HCT116 (cell line): ENCODE data around the gene RFC1. TPM values are rescaled to one million over a fixed set of nuclear protein-coding genes. Genes with fewer than 3 reads are reported as not detected.

Experiments
- microRNA-seq: library from miRNA; unstranded; fragments of <30 nt; microRNA quantifications from one replicate; pipeline ENCODE4, GENCODE V29; 2016; ENCODE audit warnings: borderline number of aligned reads
- total RNA-seq: library from RNA; stranded (reverse); gene quantifications from one replicate; pipeline ENCODE4 v1.2.1, GENCODE V29; 2021; ENCODE audit not compliant: unreplicated experiment

The RFC1 gene
- total RNA-seq, 1 experiment from 2014 or later: 52.3 TPM

Small RNA genes within 50 kb of the gene (microRNA-seq; reads per million reads assigned to microRNA genes)
- not detected for gene MIR5591

Other genes with a start within 250 kb of the RFC1 start
- 18.8 TPM for gene WDR19, start 183.8 kb downstream of the RFC1 start, total RNA-seq
- gene KLB, start 40.6 kb upstream of the RFC1 start, total RNA-seq: not detected
- 1,657 TPM for gene RPL9, start 92.6 kb upstream of the RFC1 start, total RNA-seq
- 23.5 TPM for gene LIAS, start 92.7 kb upstream of the RFC1 start, total RNA-seq
- gene UGDH, start 161.1 kb upstream of the RFC1 start, total RNA-seq: 67.9 TPM